Frontal cortex (tissue), 4 donors: ENCODE data around the gene POMT2. TPM values are rescaled to one million over a fixed set of nuclear protein-coding genes. Genes with fewer than 3 reads are reported as not detected.
A peak's percentile ranks its signal among the peaks of the same experiment; 100 is the strongest.
"Not testable (repeated sequence)": the region's sequence is repeated elsewhere in the genome, so short reads cannot be mapped to it uniquely, and the experiment has no call there.

Experiments
- DNase-seq, 2 donors: peaks; one replicate each; pipeline ENCODE4 v3.0.0; 2012; ENCODE audit warnings: low spot score in 2 of 2
- FAIRE-seq: peaks from 2 replicates; lab custom pipeline; 2012; peaks lifted over from hg19 to GRCh38; lab: Jason Lieb, UNC
- total RNA-seq: library from RNA; depleted of rRNA; stranded (reverse); fragments of >200 nt; gene quantifications from one replicate; pipeline ENCODE4 v1.2.3, GENCODE V29; 2014
- donor health status: control.
- donor health status: control.
- donor health status: control.

POMT2 gene
- total RNA-seq, 1 donor from 2014 or later, result 14.3 TPM

- no peak for FAIRE-seq
- DNase-seq, result no peak
Observed at GRCh38 chr14:77305696-77306095, 15.0 kb downstream of the POMT2 start.

GRCh38 chr14:77303417-77304156 is 17.1 kb downstream of the POMT2 start:
- no peak for DNase-seq
- no peak for FAIRE-seq

GRCh38 chr14:77302926-77303325 is 17.8 kb downstream of the POMT2 start:
- no peak for FAIRE-seq
- DNase-seq, result no peak

- peak; percentile 42 to 54 for DNase-seq
- no peak for FAIRE-seq
Observed at GRCh38 chr14:77301103-77301502, 19.6 kb downstream of the POMT2 start.

- DNase-seq (no peak), FAIRE-seq (no peak)
Observed at GRCh38 chr14:77299771-77300170, 20.9 kb downstream of the POMT2 start.

GRCh38 chr14:77296906-77297305 is 23.8 kb downstream of the POMT2 start:
- DNase-seq (no peak), FAIRE-seq (no peak)

- FAIRE-seq, result no peak
- no peak for DNase-seq
Observed at GRCh38 chr14:77296155-77296554, 24.5 kb downstream of the POMT2 start.

- FAIRE-seq (no peak), DNase-seq (no peak)
Observed at GRCh38 chr14:77290705-77291104, 30.0 kb downstream of the POMT2 start.

GRCh38 chr14:77286576-77286975 is 34.1 kb downstream of the POMT2 start:
- DNase-seq, result no peak
- FAIRE-seq, result no peak

- DNase-seq (no peak), FAIRE-seq (no peak)
Observed at GRCh38 chr14:77284466-77284865, 36.2 kb downstream of the POMT2 start.

GRCh38 chr14:77284066-77284465 is 36.6 kb downstream of the POMT2 start:
- DNase-seq (no peak), FAIRE-seq (no peak)

- FAIRE-seq (no peak), DNase-seq (no peak)
Observed at GRCh38 chr14:77281852-77282410, 38.8 kb downstream of the POMT2 start.

- not testable (repeated sequence) for FAIRE-seq, DNase-seq
Observed at GRCh38 chr14:77280921-77281320, 39.8 kb downstream of the POMT2 start.

- DNase-seq (no peak), FAIRE-seq (no peak)
Observed at GRCh38 chr14:77279719-77280118, 41.0 kb downstream of the POMT2 start.

- no peak for FAIRE-seq
- no peak for DNase-seq
Observed at GRCh38 chr14:77278461-77279230, 42.0 kb downstream of the POMT2 start.

GRCh38 chr14:77276959-77277358 is 43.7 kb downstream of the POMT2 start:
- DNase-seq (no peak), FAIRE-seq (no peak)

- no peak for FAIRE-seq
Observed at GRCh38 chr14:77276295-77276935, 44.3 kb downstream of the POMT2 start.

GRCh38 chr14:77275601-77276017 is 45.1 kb downstream of the POMT2 start:
- FAIRE-seq, result no peak
- DNase-seq, result no peak

More at GRCh38 chr14:77276295-77276935, 44.3 kb downstream of the POMT2 start:
- no peak for DNase-seq

- FAIRE-seq (no peak), DNase-seq (no peak)
Observed at GRCh38 chr14:77275041-77275580, 45.6 kb downstream of the POMT2 start.

GRCh38 chr14:77273796-77274195 is 46.9 kb downstream of the POMT2 start:
- FAIRE-seq (no peak), DNase-seq (no peak)
